GM19239 (cell line): ENCODE measurements around the gene CCDC33.

Experiments
- DNase-seq: peaks from one replicate; pipeline ENCODE4 v3.0.0; 2011; ENCODE audit warnings: low spot score; ENCODE audit not compliant: insufficient read length
- FAIRE-seq: peaks from 2 replicates; lab custom pipeline; 2011; peaks lifted over from hg19 to GRCh38; lab: Jason Lieb, UNC

CCDC33 gene

DNA sequence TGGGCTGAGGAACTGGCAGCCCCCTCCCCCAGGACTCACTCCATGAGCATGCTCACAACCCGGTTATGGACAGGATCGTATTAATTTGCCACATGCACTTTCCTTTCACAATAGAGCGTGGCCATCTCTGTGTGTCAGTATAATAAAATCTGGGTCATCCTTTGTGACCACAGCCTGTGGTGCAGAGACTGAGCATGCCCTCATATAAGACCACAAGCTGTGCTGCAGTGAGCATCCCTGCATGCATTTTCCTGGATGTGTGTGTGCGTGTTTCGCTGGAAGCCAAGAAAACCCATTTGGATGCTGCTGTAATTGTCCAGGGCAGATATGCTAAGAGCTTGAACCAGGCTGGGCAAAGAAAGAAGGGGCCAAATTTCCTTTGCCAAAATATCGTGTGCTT is 91.6 kb downstream of the CCDC33 start:
- DNase-seq (no peak), FAIRE-seq (no peak)

DNA sequence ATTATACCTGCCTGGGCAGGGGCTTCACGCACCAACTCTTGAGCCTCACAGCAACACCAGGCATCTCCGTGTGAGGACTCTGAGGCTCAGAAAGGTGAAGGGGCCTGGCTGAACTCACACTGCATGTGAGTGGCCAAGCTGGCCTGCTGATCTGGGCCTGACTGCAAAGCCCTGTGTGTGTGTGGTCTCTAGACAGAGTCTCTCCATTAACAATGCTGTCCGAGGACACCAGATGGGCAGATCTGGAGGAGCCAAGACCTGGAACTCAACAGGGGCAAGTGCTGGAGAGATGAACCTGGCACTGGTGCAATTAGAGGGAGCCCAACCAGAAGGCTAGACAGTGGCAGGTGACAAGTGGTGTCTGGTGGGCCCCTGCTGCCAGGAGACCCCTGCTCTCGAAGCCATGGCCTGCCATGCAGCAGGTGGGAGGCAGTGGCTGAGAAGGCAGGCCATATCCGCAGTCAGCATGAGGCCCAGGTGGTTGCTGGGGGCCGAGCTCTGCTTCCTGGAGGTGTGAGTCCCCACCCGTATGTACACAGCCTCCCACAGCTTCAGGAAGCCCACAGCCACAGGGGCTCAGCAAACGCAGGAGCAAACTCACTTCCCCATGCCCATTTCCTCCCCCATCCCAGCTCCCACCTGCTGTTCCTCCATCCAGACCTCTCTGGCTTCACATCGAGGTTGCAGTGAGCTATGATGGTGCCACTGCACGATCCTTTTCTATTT is 92.4 kb downstream of the CCDC33 start:
- FAIRE-seq (no peak), DNase-seq (no peak)

DNA sequence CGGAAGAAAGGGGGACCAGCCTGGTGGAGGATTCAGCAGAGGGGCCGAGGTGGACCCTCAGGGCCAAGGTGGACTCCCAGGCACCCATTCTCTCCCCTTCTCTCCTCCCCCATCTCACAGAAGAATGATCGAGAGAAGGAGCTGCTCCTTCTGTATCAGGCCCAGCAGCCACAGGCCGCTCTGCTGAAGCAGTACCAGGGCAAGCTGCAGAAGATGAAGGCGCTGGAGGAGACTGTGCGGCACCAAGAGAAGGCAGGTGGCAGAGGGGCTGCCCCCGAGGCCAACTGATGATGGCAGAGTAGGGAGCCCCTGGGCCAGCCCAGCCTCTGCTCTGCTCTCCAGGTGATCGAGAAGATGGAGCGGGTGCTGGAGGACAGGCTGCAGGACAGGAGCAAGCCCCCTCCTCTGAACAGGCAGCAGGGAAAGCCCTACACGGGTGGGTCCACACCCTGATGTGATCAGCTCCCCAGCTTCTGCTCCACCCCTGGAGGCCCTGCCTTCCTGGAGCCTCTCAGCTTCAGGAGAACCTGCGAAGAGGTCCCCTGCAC is 94.8 kb downstream of the CCDC33 start:
- DNase-seq (no peak), FAIRE-seq (no peak)

GRCh38 chr15:74332011-74332410 is 95.9 kb downstream of the CCDC33 start:
- DNase-seq = no peak
- FAIRE-seq = no peak

DNA sequence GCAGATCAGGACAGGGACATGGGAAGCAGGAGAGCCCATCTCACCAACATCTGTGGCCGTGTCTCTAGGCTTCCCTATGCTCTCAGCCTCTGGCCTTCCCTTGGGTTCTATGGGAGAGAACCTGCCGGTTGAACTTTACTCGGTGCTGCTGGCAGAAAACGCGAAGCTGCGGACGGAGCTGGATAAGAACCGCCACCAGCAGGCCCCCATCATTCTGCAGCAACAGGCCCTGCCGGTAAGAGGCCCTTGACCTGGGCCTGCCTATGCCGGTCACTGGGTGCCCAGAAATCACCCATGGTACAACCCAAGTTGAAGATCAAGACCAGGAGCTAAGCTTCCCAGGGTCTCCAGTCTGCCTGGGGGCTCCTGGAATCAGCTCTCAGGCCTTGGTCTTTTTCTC is 96.5 kb downstream of the CCDC33 start:
- FAIRE-seq (no peak), DNase-seq (no peak)

GRCh38 chr15:74333093-74333492 is 97.0 kb downstream of the CCDC33 start:
- no peak for FAIRE-seq
- no peak for DNase-seq

GRCh38 chr15:74333662-74334061 is 97.5 kb downstream of the CCDC33 start:
- DNase-seq (no peak), FAIRE-seq (no peak)

GRCh38 chr15:74334127-74334526 is 98.0 kb downstream of the CCDC33 start:
- FAIRE-seq (no peak), DNase-seq (no peak)

DNA sequence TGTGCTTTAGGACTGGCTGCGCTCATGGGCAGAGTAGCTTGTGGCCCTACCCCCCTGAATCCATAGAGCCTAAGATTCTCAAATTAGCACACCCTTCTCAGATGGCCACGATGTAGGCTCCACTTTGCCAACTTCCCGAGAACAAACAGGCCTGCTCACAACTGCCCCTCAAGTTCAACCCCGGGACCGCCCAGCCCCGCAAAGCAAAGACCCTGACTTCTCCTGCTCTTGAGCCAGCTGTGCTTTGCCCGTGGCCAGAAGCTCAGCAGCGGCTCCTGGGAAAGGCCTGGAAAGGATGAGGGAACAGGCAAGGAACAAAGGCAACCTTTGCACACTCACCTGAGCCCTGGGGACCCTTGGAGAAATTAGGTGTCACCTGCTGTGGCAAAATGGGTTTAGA is 99.3 kb downstream of the CCDC33 start:
- no peak for FAIRE-seq
- no peak for DNase-seq

- DNase-seq (no peak), FAIRE-seq (no peak)
These were observed 100.2 kb downstream of the CCDC33 start for GRCh38 chr15:74336061-74337005.

DNA sequence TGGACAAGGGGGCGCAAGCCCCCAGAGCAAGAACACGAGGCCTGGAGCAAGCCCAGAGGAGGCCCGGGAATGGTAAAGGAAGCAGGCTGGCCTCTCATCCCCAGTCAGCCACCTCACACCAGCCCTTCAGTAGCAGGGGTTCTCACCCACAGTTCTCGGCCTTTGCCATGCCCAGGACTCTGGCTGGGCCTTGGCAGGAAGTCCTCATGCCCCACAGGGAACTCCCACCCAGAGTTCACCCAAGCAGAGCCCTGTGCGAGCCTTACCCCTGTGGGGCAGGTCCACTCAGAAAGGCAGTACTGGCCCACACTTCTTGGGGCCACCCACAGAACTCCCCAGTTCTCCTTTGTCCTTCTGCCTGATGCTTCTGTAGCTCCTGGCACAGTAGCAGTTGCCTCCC is 101.0 kb downstream of the CCDC33 start:
- FAIRE-seq (no peak), DNase-seq (no peak)

DNA sequence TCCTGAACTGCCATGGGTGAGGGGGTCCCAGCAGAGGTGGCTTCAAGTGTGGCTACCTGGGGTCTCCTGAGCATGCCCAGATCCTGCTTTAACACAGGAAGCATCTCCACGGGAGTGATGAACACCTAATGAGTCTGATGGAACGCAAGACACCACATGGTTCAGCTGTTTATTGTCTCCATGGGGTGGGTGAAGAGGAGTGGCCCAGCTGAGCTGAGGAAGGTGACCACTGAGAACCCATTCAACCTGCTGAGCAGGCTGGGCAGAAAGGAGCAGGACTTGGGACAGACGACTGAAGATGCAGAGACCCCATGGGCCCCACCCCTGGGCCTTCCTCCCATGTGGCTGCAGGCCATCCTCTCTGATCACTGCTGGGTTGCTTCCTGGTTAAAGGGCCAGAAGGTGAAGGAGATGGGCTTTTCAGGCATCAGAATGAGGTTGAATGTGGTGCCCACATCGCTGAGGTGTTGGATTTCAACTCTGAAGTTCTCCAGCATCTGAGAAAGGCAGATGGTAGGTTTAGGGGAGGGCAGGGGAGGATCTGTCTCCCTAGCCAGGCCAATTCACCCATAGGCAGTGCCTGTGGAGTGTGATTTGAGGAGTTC is 101.6 kb downstream of the CCDC33 start:
- DNase-seq (no peak), FAIRE-seq (no peak)

- FAIRE-seq = no peak
- no peak for DNase-seq
These were observed 102.5 kb downstream of the CCDC33 start for GRCh38 chr15:74338676-74339075.

DNA sequence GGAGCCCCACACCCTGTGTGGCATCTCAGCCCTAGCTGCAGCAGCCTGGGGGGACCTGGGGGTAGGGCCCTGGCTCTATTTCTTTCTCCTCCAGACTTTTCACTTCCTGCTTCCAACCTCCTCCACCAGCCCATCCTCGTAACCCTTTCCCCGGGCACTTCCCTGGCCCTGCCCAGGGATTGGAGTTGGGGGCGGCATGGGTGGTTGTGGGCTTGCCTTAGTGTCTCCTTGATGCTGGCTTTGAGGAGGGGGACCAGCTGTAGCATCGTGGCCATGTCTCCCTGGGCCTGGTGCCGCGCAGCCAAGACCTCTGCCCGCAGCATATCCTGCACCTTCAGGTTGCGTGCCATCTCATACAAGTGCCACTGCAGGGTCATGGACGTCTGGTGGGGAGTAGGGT is 103.2 kb downstream of the CCDC33 start:
- no peak for DNase-seq
- no peak for FAIRE-seq

DNA sequence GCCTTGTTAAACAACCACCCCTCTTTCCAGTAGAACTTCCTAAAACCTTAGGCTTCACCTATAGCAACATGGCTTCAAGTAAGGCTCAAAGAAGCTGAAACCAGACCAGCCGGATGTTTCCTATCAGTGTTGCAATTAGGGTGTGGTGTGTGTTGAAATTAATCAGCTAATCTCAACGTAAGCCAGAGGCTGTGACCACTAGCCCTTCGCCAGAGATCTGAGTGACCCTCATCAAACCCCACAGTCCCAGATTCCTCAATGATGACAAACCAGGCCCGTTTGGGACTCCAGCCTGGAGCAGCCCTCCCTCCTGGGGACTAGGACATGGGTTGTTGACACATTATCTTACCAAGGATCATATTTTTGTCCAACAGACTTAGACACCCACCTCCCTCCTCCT is 104.0 kb downstream of the CCDC33 start:
- FAIRE-seq (no peak), DNase-seq (no peak)

DNA sequence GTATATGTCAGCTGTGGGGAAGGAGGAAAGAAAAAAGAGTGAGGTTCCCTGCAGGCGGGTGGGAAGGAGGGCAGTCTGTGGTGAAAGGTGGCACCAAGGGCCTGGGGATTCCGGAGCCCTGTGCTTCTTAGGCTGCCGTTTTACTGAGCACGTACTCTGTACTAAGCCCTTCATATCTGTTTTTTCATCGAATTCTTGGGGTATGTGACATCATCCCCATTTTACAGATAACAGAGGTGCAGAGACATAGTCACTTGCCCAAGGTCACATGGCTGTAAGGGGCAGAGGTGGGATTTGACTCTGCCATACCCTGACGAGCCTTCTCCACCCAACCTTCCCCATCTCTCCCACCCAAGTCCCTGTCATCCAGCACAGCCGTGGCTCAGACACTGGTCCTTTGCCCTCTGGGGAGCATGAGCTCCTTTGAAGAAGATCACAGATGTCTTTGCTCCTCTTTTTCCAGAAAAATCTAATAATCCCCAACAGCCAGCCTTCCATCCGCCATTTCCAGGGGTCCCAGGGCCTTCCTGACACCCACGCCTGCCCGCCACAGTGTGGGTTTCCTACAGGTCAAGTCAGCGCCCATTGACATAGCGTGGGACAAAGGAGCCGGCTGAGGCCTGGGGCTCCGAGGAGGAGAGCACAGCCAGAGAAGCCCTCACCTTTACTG is 107.1 kb downstream of the CCDC33 start:
- DNase-seq (no peak), FAIRE-seq (no peak)

DNA sequence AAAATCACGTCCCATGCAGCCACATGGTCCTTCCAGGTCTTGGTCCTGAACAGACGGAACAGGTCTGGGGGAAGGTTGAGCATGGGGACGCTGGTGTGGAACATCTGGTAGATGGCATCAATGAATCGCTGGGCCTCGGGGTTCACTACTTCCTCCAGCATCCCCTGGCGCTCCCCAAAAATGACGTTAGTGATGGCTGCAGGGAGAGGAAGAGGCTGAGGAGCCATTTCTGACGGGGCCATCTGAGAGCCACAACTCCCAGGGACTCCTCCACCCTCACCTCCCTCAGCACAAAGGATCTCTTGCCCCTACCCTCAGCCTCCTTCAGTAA is 107.6 kb downstream of the CCDC33 start:
- FAIRE-seq (no peak), DNase-seq (no peak)

DNA sequence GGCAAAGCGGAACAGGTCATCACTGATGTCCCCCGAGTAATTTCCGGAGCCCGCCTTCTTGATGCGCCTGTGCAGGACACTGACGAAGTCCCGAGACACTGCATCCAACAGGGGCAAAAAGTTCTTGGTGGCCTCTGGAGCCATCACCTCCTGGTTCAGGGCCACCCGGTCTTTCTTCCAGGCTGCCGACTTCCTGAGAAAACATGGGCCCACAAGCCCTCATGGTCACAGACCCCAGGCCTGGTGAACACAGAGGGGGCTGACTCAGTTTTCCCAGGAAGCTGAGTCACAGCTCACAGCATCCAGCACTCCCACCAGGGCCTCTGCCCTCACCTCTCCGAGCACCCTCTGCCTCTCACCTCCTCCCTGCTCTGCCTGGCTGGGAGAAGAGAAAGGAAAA is 108.9 kb downstream of the CCDC33 start:
- no peak for FAIRE-seq
- DNase-seq = no peak

DNA sequence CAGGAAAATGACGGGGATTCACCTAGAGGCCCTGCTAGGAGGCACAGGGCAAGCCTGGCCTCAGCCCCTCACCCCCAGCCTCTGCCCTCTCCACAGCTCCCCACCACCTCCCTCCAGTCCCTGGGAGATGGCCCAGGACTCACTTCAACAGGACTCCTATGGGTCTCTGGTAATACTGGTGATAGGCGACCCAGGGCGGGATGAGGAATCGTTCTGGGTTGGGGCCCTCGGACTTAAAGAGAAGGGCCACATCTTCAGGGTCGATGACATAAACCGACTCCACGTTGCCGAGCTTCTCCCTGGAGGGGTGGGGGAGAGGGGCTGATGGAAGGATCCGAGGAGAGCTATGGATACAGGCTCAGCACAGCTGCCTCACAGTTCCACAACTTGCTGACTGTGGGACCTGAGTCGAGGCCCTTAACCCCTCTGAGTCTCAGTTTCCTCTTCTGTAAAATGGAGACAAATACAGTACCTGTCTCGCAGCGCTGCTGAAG is 111.7 kb downstream of the CCDC33 start:
- FAIRE-seq (no peak), DNase-seq (no peak)

GRCh38 chr15:74349241-74349778 is 113.2 kb downstream of the CCDC33 start:
- FAIRE-seq (no peak), DNase-seq (no peak)
